Kidney (tissue), 14 donors: Measurements from ENCODE around the gene LCA5. TPM values are rescaled to one million over a fixed set of nuclear protein-coding genes. Genes with fewer than 3 reads are reported as not detected.

Experiments
- DNase-seq, 5 donors: peaks; one replicate each; pipeline ENCODE4 v3.0.0-alpha.2; 2013 to 2020
- FAIRE-seq: peaks from 2 replicates; lab custom pipeline; 2012; peaks lifted over from hg19 to GRCh38; lab: Jason Lieb, UNC
- H3K27ac ChIP-seq, 2 donors: one replicate each; pipeline ENCODE4 v1.7.0; 2013; ENCODE audit warnings: low read depth in 2 of 2, low read length in 2 of 2, inconsistent platforms in 1 of 2
- H3K27me3 ChIP-seq: one replicate; pipeline ENCODE4 v1.7.1; 2013; ENCODE audit warnings: low read length, inconsistent platforms; ENCODE audit not compliant: control insufficient read depth, insufficient read depth
- H3K36me3 ChIP-seq, 3 donors: one replicate each; pipeline versions ENCODE4 v1.7.0 to v1.7.1; 2013; ENCODE audit warnings: low read length in 3 of 3, control low read depth in 1 of 3, inconsistent platforms in 1 of 3; ENCODE audit not compliant: insufficient read depth in 3 of 3, control insufficient read depth in 2 of 3
- H3K4me1 ChIP-seq, 3 donors: one replicate each; pipeline versions ENCODE4 v1.7.0 to v1.7.1; 2013; ENCODE audit warnings: low read length in 3 of 3, inconsistent platforms in 1 of 3, low read depth in 1 of 3; ENCODE audit not compliant: control insufficient read depth in 2 of 3, insufficient read depth in 2 of 3
- H3K4me3 ChIP-seq, 3 donors: one replicate each; pipeline versions ENCODE4 v1.7.0 to v1.8.1; 2013; ENCODE audit warnings: low read length in 3 of 3, control low read depth in 1 of 3, inconsistent platforms in 1 of 3
- H3K9ac ChIP-seq, 3 donors: one replicate each; pipeline versions ENCODE4 v1.7.0 to v1.7.1; 2013; ENCODE audit warnings: low read length in 3 of 3, control low read depth in 1 of 3, inconsistent platforms in 1 of 3
- H3K9me3 ChIP-seq, 3 donors: one replicate each; pipeline versions ENCODE4 v1.7.0 to v1.7.1; 2013; ENCODE audit warnings: low read length in 3 of 3, control low read depth in 1 of 3, inconsistent platforms in 1 of 3; ENCODE audit not compliant: control insufficient read depth in 2 of 3, insufficient read depth in 1 of 3
- intact Hi-C: fragments of 100-400 bp; cut with DNase I; formaldehyde crosslinking; loops from one replicate; pipeline ENCODE4 v1.11.1; 2022
- polyA plus RNA-seq: library from polyadenylated mRNA; stranded (reverse); fragments of 350-450 nt; fragmentation: Illumina TruSeq; extraction: RNeasy Lipid Tissue Mini Kit (QIAGEN cat#74804); gene quantifications from one replicate; pipeline ENCODE4 v1.2.3, GENCODE V29; 2014; ENCODE audit warnings: low read depth, low replicate concordance; ENCODE audit not compliant: insufficient read depth
- total RNA-seq: library from RNA; stranded (reverse); fragmentation: NEBNext Ultra II Directional; extraction: Animal tissue kit (Norgen Biotek cat#: 25700); gene quantifications from one replicate; pipeline ENCODE4 v1.2.1, GENCODE V29; 2021
- TF ChIP-seq, protein P1 (sequence below): IDR thresholded peaks from 3 replicates; pipeline ENCODE4 v1.5.1; 2012; ENCODE audit warnings: mild to moderate bottlenecking, moderate library complexity, borderline replicate concordance; ENCODE audit not compliant: insufficient read depth; ENCODE audit errors: extremely low read depth
- donor health status: control.
- donor health status: control.
- donor health status: control.
- donor health status: control.
- donor health status: control.
- donor health status: DM: yes; HTN: yes; CAD: no.
- donor health status: Normal renal cell carcinoma (clear cell type).

The LCA5 gene
- total and polyA plus RNA-seq, 2 donors from 2014 or later, result 2.0 to 4.8 TPM

DNA sequence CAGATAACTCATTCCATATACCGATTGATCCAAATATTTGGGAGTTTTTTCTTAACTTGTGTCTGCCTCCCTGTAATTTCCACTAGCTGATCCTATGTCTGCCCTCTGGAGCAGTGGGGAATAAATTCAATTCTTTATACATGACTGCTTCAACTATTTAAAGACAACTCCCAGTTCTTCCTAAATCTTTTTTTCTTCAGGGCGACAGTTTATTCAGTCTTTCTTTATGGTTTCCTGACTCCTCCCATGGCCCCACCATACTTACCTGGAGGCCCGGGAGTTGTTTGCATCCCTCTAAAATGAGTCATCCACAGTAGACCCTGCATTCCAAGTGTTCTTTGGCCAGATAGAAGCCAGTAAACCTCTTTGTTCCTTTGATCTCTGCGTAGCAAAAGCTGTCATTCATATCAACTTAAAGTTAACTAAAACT is 73.6 kb downstream of the LCA5 start:
- DNase-seq (no peak), FAIRE-seq (no peak)
- H3K36me3 ChIP-seq, result no peaks in the 10 kb centered on the region
- H3K4me3 ChIP-seq, result no peak overlapping the region
- H3K9me3 ChIP-seq, result no peaks in the 10 kb centered on the region
- H3K9ac ChIP-seq, result no peak overlapping the region
- TF ChIP-seq, protein P1, sequence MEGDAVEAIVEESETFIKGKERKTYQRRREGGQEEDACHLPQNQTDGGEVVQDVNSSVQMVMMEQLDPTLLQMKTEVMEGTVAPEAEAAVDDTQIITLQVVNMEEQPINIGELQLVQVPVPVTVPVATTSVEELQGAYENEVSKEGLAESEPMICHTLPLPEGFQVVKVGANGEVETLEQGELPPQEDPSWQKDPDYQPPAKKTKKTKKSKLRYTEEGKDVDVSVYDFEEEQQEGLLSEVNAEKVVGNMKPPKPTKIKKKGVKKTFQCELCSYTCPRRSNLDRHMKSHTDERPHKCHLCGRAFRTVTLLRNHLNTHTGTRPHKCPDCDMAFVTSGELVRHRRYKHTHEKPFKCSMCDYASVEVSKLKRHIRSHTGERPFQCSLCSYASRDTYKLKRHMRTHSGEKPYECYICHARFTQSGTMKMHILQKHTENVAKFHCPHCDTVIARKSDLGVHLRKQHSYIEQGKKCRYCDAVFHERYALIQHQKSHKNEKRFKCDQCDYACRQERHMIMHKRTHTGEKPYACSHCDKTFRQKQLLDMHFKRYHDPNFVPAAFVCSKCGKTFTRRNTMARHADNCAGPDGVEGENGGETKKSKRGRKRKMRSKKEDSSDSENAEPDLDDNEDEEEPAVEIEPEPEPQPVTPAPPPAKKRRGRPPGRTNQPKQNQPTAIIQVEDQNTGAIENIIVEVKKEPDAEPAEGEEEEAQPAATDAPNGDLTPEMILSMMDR, result no peak
- no peaks in the 10 kb centered on the region for H3K27me3 ChIP-seq
- peaks cover 0 to 4% (median 4%) of the 10 kb centered on the region in 3 donors for H3K4me1 ChIP-seq
- intact Hi-C loops, result no loop called here
- H3K27ac ChIP-seq, result no peak overlapping the region

DNA sequence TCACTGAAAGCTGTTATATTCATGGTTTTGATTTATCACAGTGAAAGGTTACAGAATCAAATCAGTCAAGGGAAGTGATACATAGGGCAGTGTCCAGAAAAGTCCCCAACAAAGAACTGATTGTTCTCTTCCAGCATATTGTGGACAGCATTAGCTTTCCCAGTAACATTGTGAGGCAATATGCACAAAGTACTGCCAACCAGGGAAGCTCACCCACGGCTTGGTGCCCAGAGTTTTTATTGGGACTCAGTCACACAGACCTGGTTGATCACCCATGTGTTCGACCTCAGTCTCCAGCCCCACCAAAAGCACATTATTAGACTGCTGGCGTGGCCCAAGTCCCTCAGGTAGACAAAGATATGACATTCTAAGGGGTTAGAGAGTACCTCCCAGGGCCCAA is 76.0 kb downstream of the LCA5 start:
- intact Hi-C loops, result no loop called here
- Histone ChIP-seq H3K4me1 (peaks cover 0 to 4% (median 4%) of the 10 kb centered on the region in 3 donors), H3K9me3 (no peaks in the 10 kb centered on the region), H3K36me3 (no peaks in the 10 kb centered on the region), H3K27ac (no peak overlapping the region), H3K4me3 (no peak overlapping the region), H3K27me3 (no peaks in the 10 kb centered on the region), H3K9ac (no peak overlapping the region)
- FAIRE-seq, result no peak
- TF ChIP-seq, protein P1, result no peak
- DNase-seq, result no peak

DNA sequence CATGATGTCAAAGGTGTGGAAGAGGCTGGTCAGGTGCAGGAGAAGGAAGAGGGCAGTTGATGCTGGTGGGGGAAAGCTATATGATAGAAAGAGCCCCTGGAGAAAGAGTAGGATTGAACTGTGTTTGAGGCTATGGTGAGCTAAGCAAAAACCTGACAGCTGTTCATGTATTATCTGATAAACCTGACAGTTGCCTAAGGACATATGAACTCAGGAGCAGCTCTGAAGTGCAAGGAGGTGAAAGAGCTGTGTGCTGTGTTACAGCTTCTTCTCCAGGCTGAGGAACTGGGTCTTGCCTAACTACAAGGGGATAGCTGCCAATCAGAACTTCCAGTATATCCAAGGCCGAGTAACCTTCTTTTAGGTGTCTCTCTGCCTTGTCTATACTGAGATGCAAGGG is 81.8 kb downstream of the LCA5 start:
- no peak for FAIRE-seq
- TF ChIP-seq, protein P1, result no peak
- H3K27me3 ChIP-seq, result no peaks in the 10 kb centered on the region
- H3K4me3 ChIP-seq, result no peak overlapping the region
- no peak for DNase-seq
- no peaks in the 10 kb centered on the region for H3K36me3 ChIP-seq
- H3K27ac ChIP-seq, result no peak overlapping the region
- intact Hi-C loops, result no loop called here
- no peak overlapping the region for H3K9ac ChIP-seq
- H3K4me1 ChIP-seq, result peaks cover 0 to 2% (median 0%) of the 10 kb centered on the region in 3 donors
- no peaks in the 10 kb centered on the region for H3K9me3 ChIP-seq

DNA sequence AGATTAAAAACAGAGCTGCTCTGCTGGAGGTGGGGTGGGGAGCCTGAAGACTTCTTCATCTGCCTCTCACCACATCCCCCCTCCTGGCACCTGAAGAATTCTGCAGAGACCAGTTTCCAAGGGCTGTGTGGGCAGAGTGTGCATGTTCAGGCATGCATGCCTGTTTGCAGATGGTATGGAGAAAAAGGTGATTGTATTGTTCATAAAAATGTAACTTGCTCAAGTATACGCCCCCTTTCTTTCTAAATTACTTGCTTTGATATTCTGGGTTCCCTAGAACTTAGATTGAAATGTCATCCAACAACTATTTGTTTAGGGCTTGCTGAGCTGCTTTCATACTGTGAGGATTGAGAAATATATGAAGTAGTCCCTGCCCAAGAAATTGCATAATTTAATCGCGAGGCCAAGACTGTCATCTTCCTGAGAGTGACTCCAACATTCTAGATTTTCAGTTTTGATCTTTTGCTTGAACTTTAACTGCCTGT is 83.6 kb downstream of the LCA5 start:
- Histone ChIP-seq H3K27me3 (no peaks in the 10 kb centered on the region), H3K4me3 (no peak overlapping the region), H3K9ac (no peak overlapping the region), H3K36me3 (no peaks in the 10 kb centered on the region), H3K27ac (no peak overlapping the region), H3K4me1 (peaks cover 0 to 2% (median 0%) of the 10 kb centered on the region in 3 donors), H3K9me3 (no peaks in the 10 kb centered on the region)
- DNase-seq (peak in 2 of 5 donors; percentile 29 to 39), FAIRE-seq (no peak)
- intact Hi-C loops, result no loop called here
- TF ChIP-seq, protein P1, result no peak
